NB4 (cell line): ENCODE results near the gene PLEKHS1.

Experiments used
- MAX ChIP-seq: IDR thresholded peaks from 2 replicates; pipeline ENCODE4 v1.6.1; 2011; ENCODE audit warnings: low read depth, low read length
- TF ChIP-seq, protein P1 (sequence below): IDR thresholded peaks from one replicate; pipeline ENCODE4 v1.5.1; 2012; ENCODE audit warnings: low read depth, low read length

- TF ChIP-seq MAX: 0 out of 2 replicates have a peak, but pooled peaks have one; percentile 9
- TF ChIP-seq, protein P1, sequence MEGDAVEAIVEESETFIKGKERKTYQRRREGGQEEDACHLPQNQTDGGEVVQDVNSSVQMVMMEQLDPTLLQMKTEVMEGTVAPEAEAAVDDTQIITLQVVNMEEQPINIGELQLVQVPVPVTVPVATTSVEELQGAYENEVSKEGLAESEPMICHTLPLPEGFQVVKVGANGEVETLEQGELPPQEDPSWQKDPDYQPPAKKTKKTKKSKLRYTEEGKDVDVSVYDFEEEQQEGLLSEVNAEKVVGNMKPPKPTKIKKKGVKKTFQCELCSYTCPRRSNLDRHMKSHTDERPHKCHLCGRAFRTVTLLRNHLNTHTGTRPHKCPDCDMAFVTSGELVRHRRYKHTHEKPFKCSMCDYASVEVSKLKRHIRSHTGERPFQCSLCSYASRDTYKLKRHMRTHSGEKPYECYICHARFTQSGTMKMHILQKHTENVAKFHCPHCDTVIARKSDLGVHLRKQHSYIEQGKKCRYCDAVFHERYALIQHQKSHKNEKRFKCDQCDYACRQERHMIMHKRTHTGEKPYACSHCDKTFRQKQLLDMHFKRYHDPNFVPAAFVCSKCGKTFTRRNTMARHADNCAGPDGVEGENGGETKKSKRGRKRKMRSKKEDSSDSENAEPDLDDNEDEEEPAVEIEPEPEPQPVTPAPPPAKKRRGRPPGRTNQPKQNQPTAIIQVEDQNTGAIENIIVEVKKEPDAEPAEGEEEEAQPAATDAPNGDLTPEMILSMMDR: peak; percentile 69
These were observed 46.7 kb upstream of the PLEKHS1 start for GRCh38 chr10:113704637-113705343.
